Astrocyte (in vitro differentiated cells and primary cell): ENCODE data around the gene CD3G.

Source experiments
- CTCF ChIP-seq: IDR thresholded peaks from 2 replicates; pipeline ENCODE4 v1.5.1; 2011; ENCODE audit warnings: low read depth, mild to moderate bottlenecking, inconsistent platforms, low read length, moderate library complexity; ENCODE audit not compliant: insufficient read depth
- EZH2 ChIP-seq: IDR thresholded peaks from 2 replicates; pipeline ENCODE4 v1.6.1; 2012; ENCODE audit warnings: mild to moderate bottlenecking, low read length, inconsistent platforms; ENCODE audit not compliant: insufficient read depth

DNA sequence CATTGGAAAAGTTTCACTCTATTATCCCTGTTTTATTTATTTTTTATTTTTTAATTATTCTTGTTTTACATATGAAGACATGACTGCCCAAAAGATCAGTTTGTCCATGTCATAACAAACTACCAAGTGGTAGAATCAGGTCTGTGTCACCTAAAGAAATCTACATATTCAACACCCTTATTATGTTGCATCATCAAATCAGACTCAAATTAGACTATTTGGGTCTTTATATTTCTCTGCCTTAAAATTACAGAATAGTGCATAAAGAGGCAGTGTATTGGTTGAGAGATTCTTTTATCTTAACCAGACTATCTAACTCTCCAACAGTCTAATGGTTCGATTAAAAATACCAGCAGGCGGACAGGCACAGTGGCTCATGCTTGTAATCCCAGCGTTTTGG is 38.8 kb downstream of the CD3G start:
- no peak for TF ChIP-seq CTCF
- TF ChIP-seq EZH2, result no peak
